Measurements from ENCODE around the gene PCSK6.

- no peak for TF ChIP-seq EZH2 (IDR thresholded peaks at IDR 0.05; ENCODE audit: insufficient read depth, poor library complexity, severe bottlenecking)
- TF ChIP-seq EZH2phosphoT487 (IDR thresholded peaks at IDR 0.05; ENCODE audit: insufficient read depth, low read depth), result no peak
Observed at GRCh38 chr15:101497484-101498034, 8.1 kb upstream of the PCSK6 start.
